HepG2 (cell line): Measurements from ENCODE around the gene ADCY1. TPM values are rescaled to one million over a fixed set of nuclear protein-coding genes. Genes with fewer than 3 reads are reported as not detected.

Source experiments
- CREM ChIP-seq, 2 experiments: sonication (generic) in 1 of 2; formaldehyde crosslinking in 1 of 2; IDR thresholded peaks; 2 replicates each; pipeline versions ENCODE4 v1.4.0 to v1.6.1; 2016 to 2020; ENCODE audit warnings: antibody characterized with exemption in 1 of 2, mild to moderate bottlenecking in 1 of 2, missing genetic modification reagents in 1 of 2
- IKZF4 ChIP-seq: sonication (generic); formaldehyde crosslinking; IDR thresholded peaks from 2 replicates; pipeline ENCODE4 v1.5.1; 2020; ENCODE audit warnings: borderline replicate concordance, mild to moderate bottlenecking, low read depth, missing genetic modification reagents; ENCODE audit errors: not compliant biosample characterization
- KDM2A ChIP-seq: sonication (generic); formaldehyde crosslinking; IDR thresholded peaks from 2 replicates; pipeline ENCODE4 v1.4.0; 2020; ENCODE audit warnings: low read depth, missing genetic modification reagents, borderline replicate concordance
- MIER3 ChIP-seq: IDR thresholded peaks from 2 replicates; pipeline ENCODE4 v1.6.1; 2016; ENCODE audit warnings: missing compliant biosample characterization, borderline replicate concordance
- RFX1 ChIP-seq: fragments of 450-650 bp; IDR thresholded peaks from 2 replicates; pipeline ENCODE4 v1.6.1; 2017
- SALL1 ChIP-seq: sonication (generic); formaldehyde crosslinking; IDR thresholded peaks from 2 replicates; pipeline ENCODE4 v1.8.0; 2022; ENCODE audit warnings: mild to moderate bottlenecking, missing genetic modification reagents
- ZNF350 ChIP-seq: sonication (generic); formaldehyde crosslinking; IDR thresholded peaks from 2 replicates; pipeline ENCODE4 v1.4.0; 2020; ENCODE audit warnings: mild to moderate bottlenecking, low read depth, missing genetic modification reagents, borderline replicate concordance
- polyA plus RNA-seq, 8 experiments: library from polyadenylated mRNA; depleted of rRNA in 3 of 8; stranded (reverse) in 7 of 8; unstranded in 1 of 8; fragments of >200 nt; fragmentation: Illumina TruSeq in 4 of 8; extraction: Trizol in 4 of 8; gene quantifications; 2 replicates each; pipeline versions ENCODE4 v1.2.1 to v1.2.3, GENCODE V29; 2011 to 2016; ENCODE audit warnings: low read depth in 4 of 8, missing spikeins in 1 of 8, mixed read lengths in 1 of 8; ENCODE audit not compliant: insufficient read depth in 1 of 8
- total RNA-seq, 5 experiments: library from RNA; depleted of rRNA; stranded (reverse); fragments of >200 nt; fragmentation: Illumina TruSeq; extraction: Trizol; gene quantifications; 2 replicates each; pipeline ENCODE4 v1.2.3, GENCODE V29; 2016; ENCODE audit warnings: low read depth in 1 of 5
- TF ChIP-seq, protein P1 (sequence below): sonication (generic); formaldehyde crosslinking; IDR thresholded peaks from 2 replicates; pipeline ENCODE4 v1.9.0; 2022; ENCODE audit warnings: missing genetic modification reagents, mild to moderate bottlenecking, borderline replicate concordance
- TF ChIP-seq, protein P2 (sequence below): sonication (generic); formaldehyde crosslinking; IDR thresholded peaks from 2 replicates; pipeline ENCODE4 v1.9.0; 2021; ENCODE audit warnings: missing genetic modification reagents, borderline replicate concordance
- TF ChIP-seq, protein P3 (sequence below): sonication (generic); formaldehyde crosslinking; IDR thresholded peaks from 2 replicates; pipeline ENCODE4 v1.5.0; 2020; ENCODE audit warnings: mild to moderate bottlenecking, missing genetic modification reagents, borderline replicate concordance
- TF ChIP-seq, protein P4 (sequence below): sonication (generic); formaldehyde crosslinking; IDR thresholded peaks from 2 replicates; pipeline ENCODE4 v1.5.0; 2020; ENCODE audit warnings: mild to moderate bottlenecking, missing genetic modification reagents, moderate library complexity

Gene ADCY1
- total and polyA plus RNA-seq, 2 of the 13 experiments (the other 11 are each of a cell fraction or from before 2014, with no cell fraction given) = 0.80 to 1.2 TPM

DNA sequence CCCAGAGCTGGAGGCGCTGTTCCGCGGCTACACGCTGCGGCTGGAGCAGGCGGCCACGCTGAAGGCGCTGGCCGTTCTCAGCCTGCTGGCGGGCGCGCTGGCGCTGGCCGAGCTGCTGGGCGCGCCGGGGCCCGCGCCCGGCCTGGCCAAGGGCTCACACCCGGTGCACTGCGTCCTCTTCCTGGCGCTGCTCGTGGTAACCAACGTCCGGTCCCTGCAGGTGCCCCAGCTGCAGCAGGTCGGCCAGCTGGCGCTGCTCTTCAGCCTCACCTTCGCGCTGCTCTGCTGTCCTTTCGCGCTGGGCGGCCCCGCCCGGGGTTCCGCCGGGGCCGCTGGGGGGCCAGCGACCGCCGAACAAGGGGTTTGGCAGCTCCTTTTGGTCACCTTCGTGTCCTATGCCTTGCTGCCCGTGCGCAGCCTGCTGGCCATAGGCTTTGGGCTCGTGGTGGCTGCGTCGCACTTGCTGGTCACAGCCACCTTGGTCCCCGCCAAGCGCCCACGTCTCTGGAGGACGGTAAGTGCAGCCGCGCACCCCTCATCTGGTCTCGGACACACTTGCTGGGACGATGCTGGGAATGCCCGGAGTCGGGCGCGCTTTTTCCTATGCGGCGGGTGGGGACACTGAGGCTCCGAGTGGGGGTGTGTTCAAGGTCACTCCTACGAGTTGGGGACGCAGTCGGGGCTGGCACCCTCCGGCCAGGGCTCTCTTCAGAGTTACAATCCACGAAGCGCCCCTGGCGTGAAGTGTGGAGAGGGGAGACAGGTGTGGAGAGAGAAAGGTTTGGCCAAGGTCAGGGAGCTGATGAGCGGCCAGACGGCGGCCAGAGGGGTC lies 717 bp downstream of the ADCY1 start (continued):
- TF ChIP-seq, protein P1, sequence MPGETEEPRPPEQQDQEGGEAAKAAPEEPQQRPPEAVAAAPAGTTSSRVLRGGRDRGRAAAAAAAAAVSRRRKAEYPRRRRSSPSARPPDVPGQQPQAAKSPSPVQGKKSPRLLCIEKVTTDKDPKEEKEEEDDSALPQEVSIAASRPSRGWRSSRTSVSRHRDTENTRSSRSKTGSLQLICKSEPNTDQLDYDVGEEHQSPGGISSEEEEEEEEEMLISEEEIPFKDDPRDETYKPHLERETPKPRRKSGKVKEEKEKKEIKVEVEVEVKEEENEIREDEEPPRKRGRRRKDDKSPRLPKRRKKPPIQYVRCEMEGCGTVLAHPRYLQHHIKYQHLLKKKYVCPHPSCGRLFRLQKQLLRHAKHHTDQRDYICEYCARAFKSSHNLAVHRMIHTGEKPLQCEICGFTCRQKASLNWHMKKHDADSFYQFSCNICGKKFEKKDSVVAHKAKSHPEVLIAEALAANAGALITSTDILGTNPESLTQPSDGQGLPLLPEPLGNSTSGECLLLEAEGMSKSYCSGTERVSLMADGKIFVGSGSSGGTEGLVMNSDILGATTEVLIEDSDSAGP (CRISPR knock-in tag) = 0 out of 2 replicates have a peak, but pooled peaks have one; percentile 17
- no peak for TF ChIP-seq CREM (IDR thresholded peaks at IDR 0.05)
- no peak for TF ChIP-seq CREM (CRISPR knock-in tag; IDR thresholded peaks at IDR 0.05)
- TF ChIP-seq, protein P2, sequence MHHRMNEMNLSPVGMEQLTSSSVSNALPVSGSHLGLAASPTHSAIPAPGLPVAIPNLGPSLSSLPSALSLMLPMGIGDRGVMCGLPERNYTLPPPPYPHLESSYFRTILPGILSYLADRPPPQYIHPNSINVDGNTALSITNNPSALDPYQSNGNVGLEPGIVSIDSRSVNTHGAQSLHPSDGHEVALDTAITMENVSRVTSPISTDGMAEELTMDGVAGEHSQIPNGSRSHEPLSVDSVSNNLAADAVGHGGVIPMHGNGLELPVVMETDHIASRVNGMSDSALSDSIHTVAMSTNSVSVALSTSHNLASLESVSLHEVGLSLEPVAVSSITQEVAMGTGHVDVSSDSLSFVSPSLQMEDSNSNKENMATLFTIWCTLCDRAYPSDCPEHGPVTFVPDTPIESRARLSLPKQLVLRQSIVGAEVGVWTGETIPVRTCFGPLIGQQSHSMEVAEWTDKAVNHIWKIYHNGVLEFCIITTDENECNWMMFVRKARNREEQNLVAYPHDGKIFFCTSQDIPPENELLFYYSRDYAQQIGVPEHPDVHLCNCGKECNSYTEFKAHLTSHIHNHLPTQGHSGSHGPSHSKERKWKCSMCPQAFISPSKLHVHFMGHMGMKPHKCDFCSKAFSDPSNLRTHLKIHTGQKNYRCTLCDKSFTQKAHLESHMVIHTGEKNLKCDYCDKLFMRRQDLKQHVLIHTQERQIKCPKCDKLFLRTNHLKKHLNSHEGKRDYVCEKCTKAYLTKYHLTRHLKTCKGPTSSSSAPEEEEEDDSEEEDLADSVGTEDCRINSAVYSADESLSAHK (CRISPR knock-in tag) = no peak
- TF ChIP-seq SALL1 (CRISPR knock-in tag) = no peak
- TF ChIP-seq ZNF350 (CRISPR knock-in tag) = no peak
- TF ChIP-seq, protein P3, sequence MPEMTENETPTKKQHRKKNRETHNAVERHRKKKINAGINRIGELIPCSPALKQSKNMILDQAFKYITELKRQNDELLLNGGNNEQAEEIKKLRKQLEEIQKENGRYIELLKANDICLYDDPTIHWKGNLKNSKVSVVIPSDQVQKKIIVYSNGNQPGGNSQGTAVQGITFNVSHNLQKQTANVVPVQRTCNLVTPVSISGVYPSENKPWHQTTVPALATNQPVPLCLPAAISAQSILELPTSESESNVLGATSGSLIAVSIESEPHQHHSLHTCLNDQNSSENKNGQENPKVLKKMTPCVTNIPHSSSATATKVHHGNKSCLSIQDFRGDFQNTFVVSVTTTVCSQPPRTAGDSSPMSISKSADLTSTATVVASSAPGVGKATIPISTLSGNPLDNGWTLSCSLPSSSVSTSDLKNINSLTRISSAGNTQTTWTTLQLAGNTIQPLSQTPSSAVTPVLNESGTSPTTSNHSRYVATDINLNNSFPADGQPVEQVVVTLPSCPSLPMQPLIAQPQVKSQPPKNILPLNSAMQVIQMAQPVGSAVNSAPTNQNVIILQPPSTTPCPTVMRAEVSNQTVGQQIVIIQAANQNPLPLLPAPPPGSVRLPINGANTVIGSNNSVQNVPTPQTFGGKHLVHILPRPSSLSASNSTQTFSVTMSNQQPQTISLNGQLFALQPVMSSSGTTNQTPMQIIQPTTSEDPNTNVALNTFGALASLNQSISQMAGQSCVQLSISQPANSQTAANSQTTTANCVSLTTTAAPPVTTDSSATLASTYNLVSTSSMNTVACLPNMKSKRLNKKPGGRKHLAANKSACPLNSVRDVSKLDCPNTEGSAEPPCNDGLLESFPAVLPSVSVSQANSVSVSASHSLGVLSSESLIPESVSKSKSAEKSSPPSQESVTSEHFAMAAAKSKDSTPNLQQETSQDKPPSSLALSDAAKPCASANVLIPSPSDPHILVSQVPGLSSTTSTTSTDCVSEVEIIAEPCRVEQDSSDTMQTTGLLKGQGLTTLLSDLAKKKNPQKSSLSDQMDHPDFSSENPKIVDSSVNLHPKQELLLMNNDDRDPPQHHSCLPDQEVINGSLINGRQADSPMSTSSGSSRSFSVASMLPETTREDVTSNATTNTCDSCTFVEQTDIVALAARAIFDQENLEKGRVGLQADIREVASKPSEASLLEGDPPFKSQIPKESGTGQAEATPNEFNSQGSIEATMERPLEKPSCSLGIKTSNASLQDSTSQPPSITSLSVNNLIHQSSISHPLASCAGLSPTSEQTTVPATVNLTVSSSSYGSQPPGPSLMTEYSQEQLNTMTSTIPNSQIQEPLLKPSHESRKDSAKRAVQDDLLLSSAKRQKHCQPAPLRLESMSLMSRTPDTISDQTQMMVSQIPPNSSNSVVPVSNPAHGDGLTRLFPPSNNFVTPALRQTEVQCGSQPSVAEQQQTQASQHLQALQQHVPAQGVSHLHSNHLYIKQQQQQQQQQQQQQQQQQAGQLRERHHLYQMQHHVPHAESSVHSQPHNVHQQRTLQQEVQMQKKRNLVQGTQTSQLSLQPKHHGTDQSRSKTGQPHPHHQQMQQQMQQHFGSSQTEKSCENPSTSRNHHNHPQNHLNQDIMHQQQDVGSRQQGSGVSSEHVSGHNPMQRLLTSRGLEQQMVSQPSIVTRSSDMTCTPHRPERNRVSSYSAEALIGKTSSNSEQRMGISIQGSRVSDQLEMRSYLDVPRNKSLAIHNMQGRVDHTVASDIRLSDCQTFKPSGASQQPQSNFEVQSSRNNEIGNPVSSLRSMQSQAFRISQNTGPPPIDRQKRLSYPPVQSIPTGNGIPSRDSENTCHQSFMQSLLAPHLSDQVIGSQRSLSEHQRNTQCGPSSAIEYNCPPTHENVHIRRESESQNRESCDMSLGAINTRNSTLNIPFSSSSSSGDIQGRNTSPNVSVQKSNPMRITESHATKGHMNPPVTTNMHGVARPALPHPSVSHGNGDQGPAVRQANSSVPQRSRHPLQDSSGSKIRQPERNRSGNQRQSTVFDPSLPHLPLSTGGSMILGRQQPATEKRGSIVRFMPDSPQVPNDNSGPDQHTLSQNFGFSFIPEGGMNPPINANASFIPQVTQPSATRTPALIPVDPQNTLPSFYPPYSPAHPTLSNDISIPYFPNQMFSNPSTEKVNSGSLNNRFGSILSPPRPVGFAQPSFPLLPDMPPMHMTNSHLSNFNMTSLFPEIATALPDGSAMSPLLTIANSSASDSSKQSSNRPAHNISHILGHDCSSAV = no peak
- TF ChIP-seq MIER3 (CRISPR knock-in tag) = no peak
- peak; percentile 14; the same call in 1 of the 2 replicates for TF ChIP-seq KDM2A
- TF ChIP-seq IKZF4 = peak; percentile 28
- no peak for TF ChIP-seq RFX1
- TF ChIP-seq, protein P4, sequence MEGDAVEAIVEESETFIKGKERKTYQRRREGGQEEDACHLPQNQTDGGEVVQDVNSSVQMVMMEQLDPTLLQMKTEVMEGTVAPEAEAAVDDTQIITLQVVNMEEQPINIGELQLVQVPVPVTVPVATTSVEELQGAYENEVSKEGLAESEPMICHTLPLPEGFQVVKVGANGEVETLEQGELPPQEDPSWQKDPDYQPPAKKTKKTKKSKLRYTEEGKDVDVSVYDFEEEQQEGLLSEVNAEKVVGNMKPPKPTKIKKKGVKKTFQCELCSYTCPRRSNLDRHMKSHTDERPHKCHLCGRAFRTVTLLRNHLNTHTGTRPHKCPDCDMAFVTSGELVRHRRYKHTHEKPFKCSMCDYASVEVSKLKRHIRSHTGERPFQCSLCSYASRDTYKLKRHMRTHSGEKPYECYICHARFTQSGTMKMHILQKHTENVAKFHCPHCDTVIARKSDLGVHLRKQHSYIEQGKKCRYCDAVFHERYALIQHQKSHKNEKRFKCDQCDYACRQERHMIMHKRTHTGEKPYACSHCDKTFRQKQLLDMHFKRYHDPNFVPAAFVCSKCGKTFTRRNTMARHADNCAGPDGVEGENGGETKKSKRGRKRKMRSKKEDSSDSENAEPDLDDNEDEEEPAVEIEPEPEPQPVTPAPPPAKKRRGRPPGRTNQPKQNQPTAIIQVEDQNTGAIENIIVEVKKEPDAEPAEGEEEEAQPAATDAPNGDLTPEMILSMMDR = peak; percentile 46
